TTC549 (cell line): ENCODE measurements around the gene RNF151.
A peak's percentile ranks its signal among the peaks of the same experiment; 100 is the strongest.
"Not testable (repeated sequence)": the region's sequence is repeated elsewhere in the genome, so short reads cannot be mapped to it uniquely, and the experiment has no call there.

ENCODE experiments used
- FAIRE-seq: peaks from 2 replicates; lab custom pipeline; 2012; peaks lifted over from hg19 to GRCh38; lab: Jason Lieb, UNC

RNF151 gene

DNA sequence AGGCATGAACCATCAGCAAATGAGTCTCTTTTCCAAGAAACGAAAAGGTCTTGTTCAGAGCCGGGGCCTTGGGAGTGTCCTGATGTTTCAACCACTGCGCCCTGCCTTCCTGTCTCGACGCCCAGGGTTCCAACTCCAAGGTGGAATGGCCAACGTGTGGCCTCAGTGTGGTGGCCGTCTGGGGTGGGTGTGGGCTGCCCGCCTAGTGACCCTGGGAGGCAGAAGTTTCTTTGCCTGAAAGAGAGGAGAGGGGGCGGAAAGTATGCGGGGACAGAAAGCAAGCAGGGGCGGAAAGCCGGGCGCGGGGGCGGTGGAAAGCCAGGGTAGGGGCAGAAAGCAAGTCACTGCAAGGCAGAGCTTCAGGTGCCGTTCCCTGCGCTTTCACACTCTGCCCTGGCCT lies 27.7 kb upstream of the RNF151 start:
- FAIRE-seq = no peak

DNA sequence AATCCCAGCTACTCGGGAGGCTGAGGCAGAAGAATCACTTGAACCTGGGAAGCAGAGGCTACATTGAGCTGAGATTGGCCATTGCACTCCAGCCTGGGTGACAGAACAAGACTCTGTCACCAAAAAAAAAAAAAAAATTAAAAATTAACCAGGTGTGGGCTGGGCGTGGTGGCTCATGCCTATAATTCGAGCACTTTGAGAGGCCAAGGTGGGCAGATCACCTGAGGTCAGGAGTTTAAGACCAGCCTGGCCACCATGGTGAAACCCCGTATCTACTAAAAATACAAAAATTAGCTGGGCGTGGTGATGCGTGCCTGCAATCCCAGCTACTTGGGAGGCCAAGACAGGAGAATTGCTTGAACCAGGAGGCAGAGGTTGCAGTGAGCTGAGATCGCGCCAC lies 26.8 kb upstream of the RNF151 start:
- FAIRE-seq = not testable (repeated sequence)

DNA sequence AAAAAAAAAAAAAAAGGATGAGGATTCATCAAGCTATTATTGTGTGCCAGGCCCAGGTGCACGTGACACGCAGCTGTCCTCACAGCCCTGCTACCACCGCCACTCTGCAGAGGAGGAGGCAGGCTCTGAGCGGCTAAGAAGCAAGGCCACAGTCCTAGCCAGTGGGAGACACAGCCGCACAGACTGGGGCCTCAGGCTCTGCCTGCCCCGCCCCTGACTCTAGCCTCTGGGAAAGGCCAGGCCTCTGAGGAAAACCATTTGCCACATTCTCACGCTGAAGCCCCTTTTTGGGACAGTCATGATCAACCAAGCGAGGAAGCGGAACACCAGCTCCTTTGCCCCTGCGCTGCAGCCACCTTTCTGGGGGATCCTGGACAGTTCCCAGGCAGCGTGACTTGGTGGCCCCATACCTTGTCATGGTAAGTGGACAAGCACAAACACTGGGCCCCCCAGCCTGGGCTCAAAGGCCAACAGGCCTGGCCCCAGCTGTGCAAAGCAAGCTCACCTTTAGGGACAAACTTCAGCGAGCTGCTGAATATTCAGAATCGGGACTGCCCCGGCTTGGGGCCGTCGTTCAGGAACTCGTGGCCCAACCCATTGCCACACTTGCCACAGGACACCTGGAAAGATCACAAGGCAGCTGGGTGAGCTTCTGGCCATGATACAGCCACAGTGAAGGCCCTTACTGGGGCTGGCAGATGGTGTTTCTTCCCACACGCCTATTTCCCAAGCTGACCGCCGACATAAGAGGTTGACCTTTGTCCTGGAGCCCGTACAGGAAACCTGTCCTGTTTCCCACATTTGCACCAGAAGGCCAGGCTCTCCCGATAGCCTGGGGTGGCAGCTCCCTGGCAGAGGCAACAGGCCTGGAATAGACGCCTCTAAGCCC lies 26.1 kb upstream of the RNF151 start:
- FAIRE-seq = no peak

DNA sequence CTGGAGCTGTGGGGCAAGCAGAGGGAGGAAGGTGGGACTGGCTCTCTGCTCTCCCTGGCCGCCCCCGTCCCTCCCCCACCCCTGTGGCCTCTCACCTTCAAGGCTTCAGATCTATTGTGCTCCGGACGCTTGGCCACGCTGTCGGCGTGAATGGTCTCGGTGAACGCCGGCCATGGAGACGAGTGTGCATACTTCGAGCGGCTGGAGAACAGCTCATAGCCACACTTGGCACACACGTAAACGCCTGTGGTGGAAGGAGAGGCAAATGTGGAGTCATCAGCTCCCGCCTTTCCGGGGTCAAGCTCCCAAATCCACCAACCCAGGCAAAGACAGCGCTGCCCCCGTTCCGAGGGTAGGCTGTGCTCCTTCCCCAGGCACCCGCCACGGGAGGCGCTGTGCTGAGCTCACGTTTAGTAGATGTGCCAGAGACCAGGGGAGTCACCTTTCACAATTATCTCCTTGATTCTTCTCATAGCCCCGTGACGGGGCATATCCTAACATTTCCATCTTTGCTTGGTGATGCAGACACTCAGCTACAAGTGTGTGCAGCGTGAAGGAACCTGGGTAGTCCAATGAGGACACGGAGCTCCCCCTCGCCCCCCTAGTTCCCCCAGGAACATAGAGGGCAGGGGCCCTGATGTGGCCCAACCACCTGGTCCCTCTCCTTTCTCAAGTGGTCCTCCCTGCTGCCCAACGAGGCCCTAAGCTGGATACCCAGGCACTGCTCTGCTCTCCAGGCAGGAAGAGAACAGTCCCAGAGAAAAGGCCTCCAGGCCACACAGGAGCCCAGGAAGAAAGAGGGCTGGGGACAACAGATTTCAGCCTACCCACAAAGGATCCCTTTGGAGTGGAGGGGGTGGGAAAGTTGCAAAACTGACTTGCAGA lies 25.3 kb upstream of the RNF151 start:
- FAIRE-seq = no peak

DNA sequence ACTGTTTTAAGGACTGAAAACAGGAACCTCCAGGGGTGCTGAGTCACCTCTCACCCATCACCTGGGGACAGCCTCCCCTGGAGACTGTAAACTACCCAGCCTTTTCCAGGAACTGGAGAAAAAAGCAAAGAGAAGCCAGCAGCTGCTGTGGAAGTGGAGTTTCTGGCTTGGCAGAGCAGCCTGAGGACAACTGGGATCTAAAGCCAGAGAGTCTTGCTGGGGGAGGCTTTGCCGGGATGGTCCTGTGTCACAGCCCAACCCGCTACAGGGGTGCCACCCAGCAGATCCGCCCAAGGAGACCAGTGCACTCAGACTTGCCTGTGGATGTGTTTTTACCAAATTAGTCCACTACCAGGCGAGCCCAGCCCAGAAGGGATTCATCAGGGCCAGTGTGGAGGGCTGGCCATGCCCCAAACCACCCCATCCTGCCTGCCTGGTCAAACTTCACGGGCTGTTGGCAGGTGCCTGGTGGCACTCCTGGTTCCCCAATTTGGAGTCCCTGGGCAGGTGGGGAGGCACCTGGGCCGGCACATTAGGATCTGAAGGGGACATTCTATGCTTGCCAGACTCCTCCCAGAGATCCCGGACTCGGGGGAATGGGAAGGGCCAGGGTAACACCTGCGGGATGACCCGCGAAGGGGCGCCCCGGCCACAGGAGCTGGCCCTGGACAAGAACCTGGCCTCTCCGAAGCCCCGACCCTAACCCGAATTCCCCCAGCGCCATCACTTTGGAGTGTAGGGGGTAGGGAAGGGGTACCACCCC lies 24.4 kb upstream of the RNF151 start:
- no peak for FAIRE-seq

DNA sequence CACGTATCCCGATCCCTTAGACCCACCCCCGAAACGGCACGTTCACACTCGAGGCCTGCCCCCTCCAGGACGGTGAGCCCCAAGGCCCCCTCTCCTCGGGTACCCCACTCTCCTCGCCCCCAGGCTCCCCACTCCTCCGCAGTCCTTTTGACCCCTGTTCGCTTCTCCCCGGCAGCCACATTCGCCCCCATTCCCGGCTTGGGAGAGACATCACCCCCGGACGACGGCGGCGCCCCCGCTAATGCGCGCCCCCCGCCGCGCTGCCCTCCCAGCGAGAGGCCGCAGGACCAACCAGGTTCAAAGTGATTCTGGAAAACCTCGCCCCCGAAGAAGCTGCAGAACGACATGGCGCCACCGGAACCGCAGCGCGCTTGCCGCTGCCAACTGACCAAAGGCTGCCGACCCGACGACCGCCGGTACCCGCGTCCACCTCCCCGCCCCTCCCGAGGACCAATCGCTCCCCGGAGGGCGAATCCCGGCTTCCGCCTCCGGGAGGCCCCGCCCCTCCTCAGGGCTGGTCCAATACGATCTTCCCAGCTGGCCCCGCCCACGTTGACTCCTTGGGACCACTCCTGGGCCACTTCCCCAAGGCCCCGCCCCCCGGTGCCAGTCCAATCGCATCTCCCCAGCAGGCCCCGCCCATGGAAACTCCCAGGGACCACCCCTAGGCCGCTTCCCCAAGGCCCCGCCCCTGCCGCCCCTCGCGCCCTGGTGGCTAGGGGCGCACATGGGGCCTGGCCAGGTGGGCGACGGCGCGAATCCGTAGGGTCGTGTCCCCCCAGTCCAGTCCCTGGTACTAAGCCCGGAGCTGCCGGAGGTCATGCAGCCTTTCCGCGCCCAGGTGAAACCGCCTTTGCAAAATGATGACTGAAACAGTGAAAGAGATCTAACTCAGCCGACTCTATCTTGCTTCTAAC lies 23.6 kb upstream of the RNF151 start, which contains the start of gene MSRB1:
MSRB1 (minus strand) TSS at position 390 of the 917 bp plus-strand sequence; CDS start at position 347, 43 bp downstream.
- peak; percentile 88 for FAIRE-seq

DNA sequence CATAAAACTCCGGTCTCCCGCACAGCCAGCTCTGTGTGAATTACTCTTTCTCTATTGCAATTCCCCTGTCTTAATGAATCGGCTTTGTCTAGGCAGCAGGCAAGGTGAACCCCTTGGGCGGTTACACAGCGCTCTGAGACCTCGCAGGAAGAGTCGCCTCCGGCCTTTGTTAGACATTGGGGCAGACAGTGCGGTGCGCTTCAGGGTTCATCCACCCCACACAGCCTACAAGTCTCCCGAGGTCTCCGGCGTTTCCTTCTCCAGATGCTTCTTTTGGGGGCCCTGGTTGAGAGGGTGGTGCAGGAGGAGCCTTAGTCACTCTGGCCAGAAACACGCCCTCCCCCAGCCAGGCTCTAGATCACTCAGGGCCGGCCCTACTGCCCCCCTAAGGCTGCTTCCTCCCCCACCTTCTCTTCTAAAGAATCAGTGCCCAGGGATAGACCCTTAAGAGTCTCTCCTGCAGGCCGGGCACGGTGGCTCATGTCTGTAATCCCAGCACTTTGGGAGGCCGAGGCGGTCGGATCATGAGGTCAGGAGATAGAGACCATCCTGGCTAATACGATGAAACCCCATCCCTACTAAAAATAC lies 21.9 kb upstream of the RNF151 start:
- FAIRE-seq = no peak

DNA sequence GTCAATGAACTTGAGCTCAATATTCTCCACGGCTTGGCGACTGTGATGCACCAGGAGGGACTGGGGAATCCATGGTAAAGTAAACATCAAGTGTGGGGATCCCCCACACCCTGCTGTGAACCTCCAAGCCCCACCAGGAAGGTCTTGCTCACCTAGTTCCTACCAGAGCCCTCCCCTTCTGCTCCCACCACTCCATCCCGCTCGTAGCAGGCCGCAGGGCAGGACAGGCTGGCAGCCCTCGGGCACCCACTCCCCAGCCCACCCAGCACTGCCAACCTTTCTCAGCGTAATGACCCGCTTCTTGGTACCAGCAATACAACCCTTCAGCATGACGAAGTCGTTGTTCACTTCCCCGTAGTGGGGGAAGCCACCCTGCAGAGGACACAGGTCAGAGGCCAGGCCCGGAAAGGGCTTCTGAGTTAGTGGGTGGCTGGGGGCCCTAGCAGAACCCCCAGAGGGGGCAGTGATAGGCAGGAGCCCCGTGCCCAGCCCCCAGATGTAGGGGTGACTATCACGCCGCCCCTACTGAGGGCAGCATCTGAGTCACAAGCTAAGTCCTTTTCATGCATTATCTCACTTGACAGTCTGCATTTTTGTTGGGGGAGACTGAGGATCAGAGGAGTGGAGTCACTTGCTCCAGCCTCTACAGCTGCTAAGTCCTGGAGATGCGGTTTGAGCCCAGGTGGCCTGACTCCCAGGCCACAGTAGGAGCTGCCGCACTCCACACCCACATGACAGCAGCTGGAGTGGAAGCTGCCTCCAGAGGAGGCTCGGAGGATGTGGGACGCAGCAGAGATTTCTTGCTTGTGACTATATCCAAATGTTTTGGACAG lies 20.9 kb upstream of the RNF151 start:
- no peak for FAIRE-seq

DNA sequence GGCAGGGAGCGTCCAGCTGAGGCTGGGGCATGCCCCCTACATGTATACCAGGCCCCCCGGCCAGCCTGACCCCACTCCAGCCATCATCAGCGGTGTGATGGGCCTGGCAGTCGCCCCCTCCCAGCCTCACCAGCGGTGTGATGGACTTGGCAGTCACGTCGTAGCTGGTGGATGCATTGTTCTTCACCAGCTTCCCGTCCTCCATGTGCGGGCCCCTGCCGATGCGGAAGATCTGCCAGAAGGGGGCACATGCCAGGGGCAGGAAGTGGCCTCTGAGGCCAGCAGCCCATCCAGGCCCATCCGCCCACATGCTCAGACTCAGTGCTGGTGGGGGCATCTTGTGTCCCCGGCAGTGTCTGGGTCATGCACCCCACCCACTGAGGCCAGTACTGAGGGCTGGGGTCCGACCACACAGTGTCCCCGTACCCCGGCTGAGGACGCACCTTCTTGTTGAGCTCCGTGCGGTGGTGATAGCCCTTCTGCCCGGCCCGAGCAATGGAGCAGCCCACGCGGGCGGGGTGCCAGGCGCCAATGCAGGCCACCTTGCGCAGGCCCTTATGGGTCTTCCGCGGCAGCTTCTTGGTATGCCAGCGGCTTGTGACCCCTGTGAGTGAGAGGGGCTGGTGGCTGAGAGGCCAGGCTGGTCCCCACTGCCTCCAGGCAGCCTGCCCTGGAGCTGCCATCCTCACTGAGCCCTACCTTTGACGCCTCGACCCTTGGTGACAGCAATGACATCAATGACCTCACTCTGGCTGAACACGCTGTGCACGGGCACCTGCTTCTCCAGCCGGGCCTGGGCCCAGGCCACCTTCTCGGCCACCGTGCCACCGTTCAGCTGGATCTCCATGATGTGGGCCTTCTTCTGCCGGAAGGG lies 19.9 kb upstream of the RNF151 start:
- no peak for FAIRE-seq

DNA sequence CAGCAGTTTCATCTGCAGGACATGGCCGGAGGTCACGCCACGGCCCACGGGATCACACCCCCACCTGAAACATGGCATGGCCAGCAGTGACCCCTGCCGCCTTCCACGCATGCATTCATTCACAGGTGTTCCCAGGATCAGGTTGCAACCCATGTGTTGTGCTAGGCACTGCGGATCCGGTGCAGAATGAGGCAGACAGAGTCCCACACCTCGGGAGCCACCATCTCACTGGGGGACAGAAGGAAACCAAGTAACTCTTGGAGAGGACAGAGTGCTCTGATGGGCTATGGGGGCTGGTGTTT lies 19.3 kb upstream of the RNF151 start:
- FAIRE-seq = no peak

DNA sequence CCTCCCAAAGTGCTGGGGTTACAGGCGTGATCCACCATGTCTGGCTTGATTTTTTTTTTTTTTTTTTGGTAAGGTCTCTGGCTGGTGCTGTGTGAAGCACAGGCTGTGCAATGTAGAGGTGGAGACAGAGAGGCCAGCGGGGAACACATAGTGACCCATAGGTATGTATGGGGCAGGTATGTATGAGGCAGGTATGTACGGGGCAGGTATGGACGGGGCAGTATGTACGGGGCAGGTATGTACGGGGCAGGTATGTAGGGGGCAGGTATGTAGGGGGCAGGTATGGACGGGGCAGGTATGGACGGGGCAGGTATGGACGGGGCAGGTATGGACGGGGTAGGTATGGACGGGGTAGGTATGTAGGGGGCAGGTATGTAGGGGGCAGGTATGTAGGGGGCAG lies 17.1 kb upstream of the RNF151 start:
- FAIRE-seq = no peak

DNA sequence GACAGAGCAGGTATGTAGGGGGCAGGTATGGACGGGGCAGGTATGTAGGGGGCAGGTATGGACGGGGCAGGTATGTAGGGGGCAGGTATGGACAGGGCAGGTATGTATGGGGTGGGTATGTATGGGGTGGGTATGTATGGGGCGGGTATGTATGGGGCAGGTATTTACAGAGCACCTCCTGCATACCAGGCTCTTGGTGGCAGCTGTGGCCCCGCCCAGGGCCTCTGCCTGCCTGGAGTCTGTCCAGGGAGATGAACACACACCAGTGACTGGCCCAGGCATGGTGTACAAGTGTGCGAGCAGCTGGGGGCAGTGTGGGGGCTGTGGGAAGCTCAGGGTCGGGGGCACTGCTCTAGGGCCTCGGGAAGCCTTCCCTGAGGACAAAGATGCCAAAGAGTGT lies 16.6 kb upstream of the RNF151 start:
- no peak for FAIRE-seq

DNA sequence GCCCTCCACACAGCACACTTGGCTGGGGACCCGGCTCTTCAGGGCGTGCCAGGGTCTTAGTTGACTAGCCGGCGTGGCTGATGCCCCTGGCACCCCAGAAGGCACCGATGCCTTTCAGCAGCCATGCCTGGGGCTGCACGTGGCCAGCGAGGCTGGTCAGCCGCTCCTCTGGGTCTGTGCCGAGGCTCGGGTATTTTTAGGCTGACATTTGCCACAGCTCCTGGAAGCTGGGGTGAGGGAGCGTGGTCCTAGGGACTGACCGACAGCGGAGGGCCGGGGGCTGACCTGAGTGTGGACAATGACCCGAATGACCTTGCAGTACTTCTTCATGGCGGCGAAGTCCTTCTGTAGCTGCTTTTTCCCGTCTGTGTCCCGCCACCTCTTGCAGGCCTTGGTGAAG lies 16.1 kb upstream of the RNF151 start:
- no peak for FAIRE-seq

DNA sequence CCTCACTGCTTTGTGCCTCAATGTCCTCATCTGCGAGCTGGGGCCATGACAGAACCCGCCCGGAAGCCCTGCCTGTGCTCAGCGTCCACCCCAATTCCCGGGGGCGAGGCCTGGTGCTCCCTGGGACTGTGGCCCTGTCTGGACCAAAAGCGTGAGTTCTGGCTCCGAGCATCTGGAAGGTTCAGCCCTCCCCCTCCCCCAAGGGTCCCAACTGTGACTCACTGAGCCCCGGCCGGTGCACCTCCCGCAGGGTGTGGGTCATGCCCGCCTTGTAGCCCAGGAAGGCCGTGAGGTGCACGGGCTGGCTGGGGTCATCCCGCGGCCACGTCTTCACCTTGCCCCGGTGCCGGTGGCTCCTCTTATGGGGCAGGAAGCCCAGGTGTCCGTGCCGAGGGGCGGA lies 12.9 kb upstream of the RNF151 start:
- no peak for FAIRE-seq

DNA sequence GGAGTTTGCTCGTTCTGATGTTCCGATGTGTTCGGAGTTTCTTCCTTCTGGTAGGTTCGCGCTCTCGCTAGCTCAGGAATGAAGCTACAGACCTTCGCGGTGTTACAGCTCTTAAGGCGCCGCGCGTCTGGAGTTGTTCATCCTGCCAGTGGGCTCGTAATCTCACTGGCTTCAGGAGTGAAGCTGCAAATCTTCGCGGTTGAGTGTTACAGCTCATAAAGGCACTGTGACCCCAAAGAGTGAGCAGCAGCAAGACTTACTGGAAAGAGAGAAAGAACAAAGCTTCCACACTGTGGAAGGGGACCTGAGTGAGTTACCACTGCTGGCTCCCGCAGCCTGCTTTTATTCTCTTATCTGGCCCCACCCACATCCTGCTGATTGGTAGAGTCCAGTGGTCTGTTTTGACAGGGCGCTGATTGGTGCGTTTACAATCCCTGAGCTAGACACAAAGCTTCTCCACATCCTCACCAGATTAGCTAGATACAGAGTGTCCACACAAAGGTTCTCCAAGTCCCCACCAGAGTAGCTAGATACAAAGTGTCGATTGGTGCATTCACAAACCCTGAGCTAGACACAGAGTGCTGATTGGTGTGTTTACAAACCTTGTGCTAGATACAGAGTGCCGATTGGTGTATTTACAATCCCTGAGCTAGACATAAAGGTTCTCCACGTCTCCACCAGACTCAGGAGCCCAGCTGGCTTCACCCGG lies 9.1 kb upstream of the RNF151 start:
- not testable (repeated sequence) for FAIRE-seq

DNA sequence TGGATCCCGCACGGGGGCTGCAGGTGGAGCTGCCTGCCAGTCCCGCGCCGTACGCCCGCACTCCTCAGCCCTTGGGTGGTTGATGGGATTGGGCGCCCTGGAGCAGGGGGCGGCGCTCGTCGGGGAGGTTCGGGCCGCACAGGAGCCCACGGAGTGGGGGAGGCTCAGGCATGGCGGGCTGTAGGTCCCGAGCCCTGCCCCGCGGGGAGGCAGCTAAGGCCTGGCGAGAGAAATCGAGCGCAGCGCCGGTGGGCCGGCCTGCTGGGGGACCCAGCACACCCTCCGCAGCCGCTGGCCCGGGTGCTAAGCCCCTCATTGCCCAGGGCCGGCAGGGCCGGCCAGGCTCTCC lies 8.5 kb upstream of the RNF151 start:
- FAIRE-seq = not testable (repeated sequence)

DNA sequence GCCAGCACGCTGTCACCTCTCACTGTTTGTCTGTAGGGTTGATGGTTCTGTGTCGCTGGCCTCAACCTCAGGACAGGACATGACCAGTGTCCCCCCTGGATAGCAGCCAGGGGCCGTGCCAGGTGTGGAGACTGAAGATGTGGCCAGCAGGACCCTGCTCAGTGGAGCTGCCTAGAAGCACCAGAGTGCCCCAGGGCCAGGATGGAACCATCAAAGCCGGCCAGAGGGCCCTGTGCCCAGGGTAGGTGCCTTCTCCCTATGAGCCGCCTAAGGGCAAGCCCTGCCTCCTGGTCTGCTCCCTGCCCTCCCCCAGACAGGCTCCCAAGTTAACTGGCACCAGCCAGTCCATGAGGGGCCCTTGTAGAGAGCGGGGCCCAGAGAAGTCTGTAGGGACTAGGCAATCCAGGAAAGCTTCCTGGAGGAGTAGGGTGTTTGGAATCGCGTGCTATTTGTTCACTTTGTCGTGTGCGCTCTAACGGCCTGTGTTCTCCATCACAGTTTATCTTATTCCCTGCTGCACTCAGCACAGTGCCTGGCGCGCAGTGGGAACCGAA lies 7.9 kb upstream of the RNF151 start:
- no peak for FAIRE-seq

DNA sequence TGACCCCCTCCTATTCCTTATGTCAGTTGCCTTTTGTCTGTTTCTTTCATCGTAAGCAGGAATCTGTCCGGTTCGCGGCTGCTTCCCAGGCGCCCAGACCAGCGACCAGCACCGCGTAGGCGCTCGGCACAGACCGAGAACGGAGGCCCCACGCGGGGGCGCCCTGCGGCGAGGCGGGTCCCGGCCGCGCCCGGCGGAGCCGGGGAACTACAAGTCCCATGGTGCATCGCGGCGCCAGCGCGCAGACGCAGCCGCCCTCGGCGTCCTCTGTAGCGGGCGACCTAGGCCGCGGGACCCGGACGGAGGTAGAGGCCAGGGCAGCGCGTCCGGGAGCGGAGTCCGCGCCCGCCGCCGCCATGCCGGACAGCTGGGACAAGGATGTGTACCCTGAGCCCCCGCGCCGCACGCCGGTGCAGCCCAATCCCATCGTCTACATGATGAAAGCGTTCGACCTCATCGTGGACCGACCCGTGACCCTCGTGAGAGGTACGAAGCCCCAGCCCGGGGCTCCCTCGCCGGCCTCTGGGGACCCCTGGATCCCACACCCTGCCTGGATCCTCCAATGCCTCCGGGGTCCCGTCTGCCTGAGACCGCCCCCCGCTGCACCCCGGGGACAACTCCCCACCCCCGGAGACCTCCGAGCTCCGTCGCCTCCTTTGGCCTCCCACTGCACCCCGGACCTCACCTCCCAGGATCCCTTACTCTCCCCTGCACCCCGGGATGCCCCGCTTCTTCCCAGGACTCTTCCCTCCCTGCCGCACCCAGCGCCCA lies 7.2 kb upstream of the RNF151 start, which contains the start of gene NDUFB10:
NDUFB10 (plus strand) TSS at position 270 of the 771 bp plus-strand sequence; CDS start at position 357, 87 bp downstream.
- no peak for FAIRE-seq
